Loucy (cell line): ENCODE results near the gene ARHGAP45.

Experiments used
- H2AFZ ChIP-seq: fragments of 200-600 bp; sonication (generic); 2 replicates; pipeline ENCODE4 v1.6.0; 2016; ENCODE audit warnings: antibody characterized with exemption, mild to moderate bottlenecking, low read length, moderate library complexity
- H3F3A ChIP-seq: fragments of 200-600 bp; 2 replicates; pipeline ENCODE4 v1.6.0; 2016; ENCODE audit warnings: antibody characterized with exemption, low read depth, mild to moderate bottlenecking
- H3K27me3 ChIP-seq: fragments of 200-600 bp; sonication (generic); 2 replicates; pipeline ENCODE4 v1.6.1; 2014; ENCODE audit warnings: low read length, mild to moderate bottlenecking; ENCODE audit not compliant: insufficient read depth, poor library complexity, severe bottlenecking
- H3K36me3 ChIP-seq: fragments of 200-600 bp; sonication (generic); 2 replicates; pipeline ENCODE4 v1.6.1; 2016; ENCODE audit warnings: low read length; ENCODE audit not compliant: insufficient read depth
- H3K4me1 ChIP-seq: fragments of 200-600 bp; sonication (generic); 2 replicates; pipeline ENCODE4 v1.5.1; 2014; ENCODE audit warnings: low read length, mild to moderate bottlenecking; ENCODE audit not compliant: insufficient read depth, poor library complexity, severe bottlenecking
- H3K4me2 ChIP-seq: fragments of 200-600 bp; sonication (generic); 2 replicates; pipeline ENCODE4 v1.6.0; 2014; ENCODE audit warnings: antibody characterized with exemption, low read length, low read depth, mild to moderate bottlenecking; ENCODE audit not compliant: poor library complexity, severe bottlenecking
- H3K4me3 ChIP-seq: fragments of 200-600 bp; sonication (generic); 2 replicates; pipeline ENCODE4 v1.5.1; 2014; ENCODE audit warnings: low read length, mild to moderate bottlenecking, mixed read lengths; ENCODE audit not compliant: poor library complexity, severe bottlenecking
- H3K79me2 ChIP-seq: fragments of 200-600 bp; sonication (generic); 2 replicates; pipeline ENCODE4 v1.6.1; 2014; ENCODE audit warnings: low read length; ENCODE audit not compliant: insufficient read depth
- H3K9ac ChIP-seq: fragments of 200-600 bp; sonication (generic); 2 replicates; pipeline ENCODE4 v1.6.0; 2014; ENCODE audit warnings: mild to moderate bottlenecking, low read depth, low read length, moderate library complexity; ENCODE audit not compliant: poor library complexity, severe bottlenecking
- H3K9me2 ChIP-seq: fragments of 200-600 bp; sonication (generic); replicated peaks from 2 replicates; pipeline ENCODE4 v1.6.1; 2016; ENCODE audit warnings: low read depth, low read length, mixed read lengths
- H3K9me3 ChIP-seq: fragments of 200-600 bp; sonication (generic); 2 replicates; pipeline ENCODE4 v1.6.1; 2014; ENCODE audit warnings: mild to moderate bottlenecking, antibody characterized with exemption, low read length, low read depth; ENCODE audit not compliant: insufficient read depth
- H4K20me1 ChIP-seq: fragments of 200-600 bp; sonication (generic); 2 replicates; pipeline ENCODE4 v1.6.0; 2014; ENCODE audit warnings: antibody characterized with exemption, low read length, mild to moderate bottlenecking; ENCODE audit not compliant: insufficient read depth, poor library complexity, severe bottlenecking
- EZH2phosphoT487 ChIP-seq: fragments of 200-600 bp; IDR thresholded peaks from 2 replicates; pipeline ENCODE4 v1.6.1; 2018; ENCODE audit warnings: antibody characterized with exemption, mild to moderate bottlenecking, moderate library complexity, borderline replicate concordance
- TF ChIP-seq, protein P1 (sequence below): fragments of 200-600 bp; sonication (generic); conservative IDR thresholded peaks from 2 replicates; pipeline ENCODE4 v1.5.1; 2014; ENCODE audit warnings: mild to moderate bottlenecking, antibody characterized with exemption, low read length

ARHGAP45 gene

DNA sequence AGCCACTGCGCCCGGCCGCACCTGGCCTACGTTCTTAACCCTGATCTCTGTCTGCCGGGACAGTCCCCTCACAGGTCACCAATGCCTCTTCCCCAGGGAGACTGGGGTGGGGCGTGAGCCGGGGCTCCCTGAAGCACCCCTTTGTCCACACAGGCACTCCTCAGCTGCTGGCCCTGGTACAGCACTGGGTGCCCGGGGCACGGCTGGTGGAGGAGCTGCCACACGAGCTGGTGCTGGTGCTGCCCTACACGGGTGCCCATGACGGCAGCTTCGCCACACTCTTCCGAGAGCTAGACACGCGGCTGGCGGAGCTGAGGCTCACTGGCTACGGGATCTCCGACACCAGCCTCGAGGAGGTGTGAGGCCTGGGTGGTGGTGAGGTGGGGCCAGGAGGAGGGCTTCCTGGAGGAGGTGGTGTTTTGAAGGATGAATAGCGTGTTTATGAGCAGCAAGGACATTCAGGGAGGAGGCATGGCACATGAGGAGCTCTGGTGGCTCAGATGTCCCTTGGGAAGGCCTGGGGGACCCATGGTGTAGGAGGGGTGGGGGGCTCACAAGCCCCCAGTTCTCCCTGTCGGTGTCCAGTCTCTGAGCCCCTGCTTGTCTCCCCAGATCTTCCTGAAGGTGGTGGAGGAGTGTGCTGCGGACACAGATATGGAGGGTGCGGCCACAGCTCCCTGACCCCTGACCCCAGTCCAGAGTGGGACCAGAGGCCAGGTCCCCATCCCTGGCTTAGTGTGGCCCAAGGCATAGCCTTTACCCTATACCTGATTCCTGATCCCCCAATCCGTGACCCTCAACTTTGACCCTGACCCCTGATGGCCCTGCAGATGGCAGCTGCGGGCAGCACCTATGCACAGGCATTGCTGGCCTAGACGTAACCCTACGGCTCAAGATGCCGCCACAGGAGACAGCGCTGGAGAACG, 13.5 kb upstream of the ARHGAP45 start:
- TF ChIP-seq EZH2phosphoT487: no peak
- TF ChIP-seq, protein P1, sequence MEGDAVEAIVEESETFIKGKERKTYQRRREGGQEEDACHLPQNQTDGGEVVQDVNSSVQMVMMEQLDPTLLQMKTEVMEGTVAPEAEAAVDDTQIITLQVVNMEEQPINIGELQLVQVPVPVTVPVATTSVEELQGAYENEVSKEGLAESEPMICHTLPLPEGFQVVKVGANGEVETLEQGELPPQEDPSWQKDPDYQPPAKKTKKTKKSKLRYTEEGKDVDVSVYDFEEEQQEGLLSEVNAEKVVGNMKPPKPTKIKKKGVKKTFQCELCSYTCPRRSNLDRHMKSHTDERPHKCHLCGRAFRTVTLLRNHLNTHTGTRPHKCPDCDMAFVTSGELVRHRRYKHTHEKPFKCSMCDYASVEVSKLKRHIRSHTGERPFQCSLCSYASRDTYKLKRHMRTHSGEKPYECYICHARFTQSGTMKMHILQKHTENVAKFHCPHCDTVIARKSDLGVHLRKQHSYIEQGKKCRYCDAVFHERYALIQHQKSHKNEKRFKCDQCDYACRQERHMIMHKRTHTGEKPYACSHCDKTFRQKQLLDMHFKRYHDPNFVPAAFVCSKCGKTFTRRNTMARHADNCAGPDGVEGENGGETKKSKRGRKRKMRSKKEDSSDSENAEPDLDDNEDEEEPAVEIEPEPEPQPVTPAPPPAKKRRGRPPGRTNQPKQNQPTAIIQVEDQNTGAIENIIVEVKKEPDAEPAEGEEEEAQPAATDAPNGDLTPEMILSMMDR: no peak

DNA sequence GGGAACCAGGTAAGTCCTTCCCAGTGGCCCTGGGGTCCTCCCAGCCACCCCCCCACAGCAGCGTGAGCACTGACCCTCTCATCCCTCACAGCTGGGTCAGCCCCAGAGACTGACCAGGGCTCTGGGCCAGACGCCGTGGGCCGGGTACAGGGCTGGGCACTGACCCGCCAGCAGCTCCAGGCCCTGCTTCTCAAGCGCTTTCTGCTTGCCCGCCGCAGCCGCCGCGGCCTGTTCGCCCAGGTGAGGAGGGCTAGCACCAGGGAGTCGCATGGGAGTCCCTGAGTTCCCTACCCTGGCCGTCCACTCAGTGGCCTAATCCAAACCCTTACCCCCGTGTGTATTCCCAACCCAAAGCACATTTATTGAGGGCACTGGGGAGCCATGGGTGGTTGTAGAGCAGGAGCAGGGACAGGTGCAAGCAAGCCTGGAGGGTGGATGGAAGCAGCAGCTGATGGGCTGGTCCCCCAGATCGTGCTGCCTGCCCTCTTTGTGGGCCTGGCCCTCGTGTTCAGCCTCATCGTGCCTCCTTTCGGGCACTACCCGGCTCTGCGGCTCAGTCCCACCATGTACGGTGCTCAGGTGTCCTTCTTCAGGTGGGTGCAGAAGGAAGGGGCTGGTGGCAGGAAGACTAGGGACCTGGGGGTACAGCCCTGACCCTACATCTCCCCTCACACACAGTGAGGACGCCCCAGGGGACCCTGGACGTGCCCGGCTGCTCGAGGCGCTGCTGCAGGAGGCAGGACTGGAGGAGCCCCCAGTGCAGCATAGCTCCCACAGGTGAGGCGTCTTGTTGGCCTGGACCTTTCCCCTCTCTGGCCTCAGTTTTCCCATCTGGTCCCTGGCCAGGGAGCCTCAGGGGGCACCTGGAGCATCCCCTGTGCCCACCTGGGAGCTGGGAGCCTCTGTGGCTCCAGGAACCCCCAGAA, 12.6 kb upstream of the ARHGAP45 start:
- H3K9me3 ChIP-seq: peaks cover 25% of the 10 kb centered on the region; the same call in 1 of the 2 replicates
- H4K20me1 ChIP-seq: no peaks in the 10 kb centered on the region
- no peaks in the 10 kb centered on the region for H3K79me2 ChIP-seq
- H3K4me3 ChIP-seq: no peak overlapping the region
- H3K9me2 ChIP-seq: no peaks in the 10 kb centered on the region
- no peaks in the 10 kb centered on the region for H3K4me1 ChIP-seq
- H3K4me2 ChIP-seq: no peak overlapping the region
- no peak overlapping the region for H3K9ac ChIP-seq
- TF ChIP-seq EZH2phosphoT487: no peak
- TF ChIP-seq, protein P1: no peak
- no peaks in the 10 kb centered on the region for H3K36me3 ChIP-seq
- no peak overlapping the region for H2AFZ ChIP-seq
- no peaks in the 10 kb centered on the region for H3F3A ChIP-seq
- H3K27me3 ChIP-seq: no peaks in the 10 kb centered on the region

More for the DNA sequence above, 13.5 kb upstream of the ARHGAP45 start:
- Histone ChIP-seq H3K36me3 (no peaks in the 10 kb centered on the region), H3F3A (no peaks in the 10 kb centered on the region), H3K4me2 (no peak overlapping the region), H4K20me1 (no peaks in the 10 kb centered on the region), H3K9ac (no peak overlapping the region), H3K4me1 (no peaks in the 10 kb centered on the region), H3K9me3 (peaks cover 21% of the 10 kb centered on the region; the same call in 1 of the 2 replicates), H2AFZ (no peak overlapping the region), H3K9me2 (no peaks in the 10 kb centered on the region), H3K27me3 (no peaks in the 10 kb centered on the region), H3K4me3 (no peak overlapping the region), H3K79me2 (no peaks in the 10 kb centered on the region)

DNA sequence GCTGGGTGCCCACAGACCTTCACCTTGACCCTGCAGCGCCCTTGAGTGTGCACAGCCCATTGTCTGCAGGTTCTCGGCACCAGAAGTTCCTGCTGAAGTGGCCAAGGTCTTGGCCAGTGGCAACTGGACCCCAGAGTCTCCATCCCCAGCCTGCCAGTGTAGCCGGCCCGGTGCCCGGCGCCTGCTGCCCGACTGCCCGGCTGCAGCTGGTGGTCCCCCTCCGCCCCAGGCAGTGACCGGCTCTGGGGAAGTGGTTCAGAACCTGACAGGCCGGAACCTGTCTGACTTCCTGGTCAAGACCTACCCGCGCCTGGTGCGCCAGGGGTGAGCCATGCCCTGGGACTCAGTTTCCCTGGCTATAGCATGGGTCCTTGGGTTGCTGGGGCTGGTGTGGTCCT, 11.9 kb upstream of the ARHGAP45 start:
- H3F3A ChIP-seq: no peaks in the 10 kb centered on the region
- H2AFZ ChIP-seq: no peak overlapping the region
- no peaks in the 10 kb centered on the region for H3K36me3 ChIP-seq
- no peak overlapping the region for H3K4me2 ChIP-seq
- H3K9ac ChIP-seq: no peak overlapping the region
- H3K27me3 ChIP-seq: no peaks in the 10 kb centered on the region
- no peaks in the 10 kb centered on the region for H4K20me1 ChIP-seq
- H3K9me3 ChIP-seq: peaks cover 25% of the 10 kb centered on the region; the same call in 1 of the 2 replicates
- H3K9me2 ChIP-seq: no peaks in the 10 kb centered on the region
- H3K4me1 ChIP-seq: no peaks in the 10 kb centered on the region
- TF ChIP-seq EZH2phosphoT487: no peak
- TF ChIP-seq, protein P1: no peak
- no peaks in the 10 kb centered on the region for H3K79me2 ChIP-seq
- no peak overlapping the region for H3K4me3 ChIP-seq
